ENCODE data around the gene GATB. TPM values are rescaled to one million over a fixed set of nuclear protein-coding genes. Genes with fewer than 3 reads are reported as not detected.

GATB gene
- total and polyA plus RNA-seq, 2 experiments from 2014 or later: 19.4 to 20.1 TPM

GRCh38 chr4:151797853-151798252, 37.0 kb upstream of the GATB start:
- H3K27ac ChIP-seq: no peak overlapping the region
- H3K36me3 ChIP-seq (replicated peaks; ENCODE audit: insufficient read depth, low read depth): no peaks in the 10 kb centered on the region
- no peaks in the 10 kb centered on the region for H3K4me1 ChIP-seq (ENCODE audit: insufficient read depth)
- H3K4me2 ChIP-seq: no peak overlapping the region
- no peaks in the 10 kb centered on the region for H3K27me3 ChIP-seq
- H4K20me1 ChIP-seq (ENCODE audit: insufficient read depth, poor library complexity, severe bottlenecking): no peaks in the 10 kb centered on the region
- no peaks in the 10 kb centered on the region for H3K79me2 ChIP-seq
- DNase-seq (ENCODE audit: low spot score): no peak
- no peak overlapping the region for H2AFZ ChIP-seq
- no peak overlapping the region for H3K4me3 ChIP-seq
- no peaks in the 10 kb centered on the region for H3K9me2 ChIP-seq (replicated peaks; ENCODE audit: insufficient read depth)
- TF ChIP-seq EZH2phosphoT487 (IDR thresholded peaks at IDR 0.05; ENCODE audit: low read depth, severe bottlenecking, unreplicated experiment) (no peak), CTCF (IDR thresholded peaks at IDR 0.05; ENCODE audit: poor library complexity) (no peak), EZH2 (IDR thresholded peaks at IDR 0.05; ENCODE audit: borderline replicate concordance) (no peak)
- H3K9me3 ChIP-seq (ENCODE audit: low read depth): no peaks in the 10 kb centered on the region

- Histone ChIP-seq H4K20me1 (ENCODE audit: insufficient read depth, poor library complexity, severe bottlenecking) (no peaks in the 10 kb centered on the region), H2AFZ (no peak overlapping the region), H3K27me3 (no peaks in the 10 kb centered on the region), H3K79me2 (no peaks in the 10 kb centered on the region), H3K4me2 (no peak overlapping the region), H3K27ac (no peak overlapping the region), H3K9me3 (ENCODE audit: low read depth) (no peaks in the 10 kb centered on the region), H3K4me3 (no peak overlapping the region), H3K4me1 (ENCODE audit: insufficient read depth) (no peaks in the 10 kb centered on the region), H3K36me3 (replicated peaks; ENCODE audit: insufficient read depth, low read depth) (no peaks in the 10 kb centered on the region), H3K9me2 (replicated peaks; ENCODE audit: insufficient read depth) (no peaks in the 10 kb centered on the region)
- TF ChIP-seq EZH2 (IDR thresholded peaks at IDR 0.05; ENCODE audit: borderline replicate concordance): no peak
- no peak for TF ChIP-seq CTCF (IDR thresholded peaks at IDR 0.05; ENCODE audit: poor library complexity)
- WGBS (ENCODE audit: low lambda C conversion rate, missing lambda C conversion rate): 67% methylated on average over 3 of the region's 3 CpGs
- no peak for DNase-seq (ENCODE audit: low spot score)
Observed at GRCh38 chr4:151797131-151797530, 36.3 kb upstream of the GATB start.

GRCh38 chr4:151796106-151796505, 35.3 kb upstream of the GATB start:
- no peak overlapping the region for H3K27ac ChIP-seq
- no peaks in the 10 kb centered on the region for H3K36me3 ChIP-seq (replicated peaks; ENCODE audit: insufficient read depth, low read depth)
- TF ChIP-seq EZH2phosphoT487 (IDR thresholded peaks at IDR 0.05; ENCODE audit: low read depth, severe bottlenecking, unreplicated experiment) (no peak), CTCF (IDR thresholded peaks at IDR 0.05; ENCODE audit: poor library complexity) (no peak), EZH2 (IDR thresholded peaks at IDR 0.05; ENCODE audit: borderline replicate concordance) (no peak)
- H3K4me1 ChIP-seq (ENCODE audit: insufficient read depth): no peaks in the 10 kb centered on the region
- DNase-seq (ENCODE audit: low spot score): no peak
- H4K20me1 ChIP-seq (ENCODE audit: insufficient read depth, poor library complexity, severe bottlenecking): no peaks in the 10 kb centered on the region
- H2AFZ ChIP-seq: no peak overlapping the region
- no peak overlapping the region for H3K4me2 ChIP-seq
- 79% methylated on average over 3 of the region's 3 CpGs for WGBS (ENCODE audit: low lambda C conversion rate, missing lambda C conversion rate)
- no peak overlapping the region for H3K4me3 ChIP-seq
- no peaks in the 10 kb centered on the region for H3K27me3 ChIP-seq
- H3K79me2 ChIP-seq: no peaks in the 10 kb centered on the region
- no peaks in the 10 kb centered on the region for H3K9me2 ChIP-seq (replicated peaks; ENCODE audit: insufficient read depth)
- H3K9me3 ChIP-seq (ENCODE audit: low read depth): no peaks in the 10 kb centered on the region

GRCh38 chr4:151792995-151793394, 32.2 kb upstream of the GATB start:
- 83% methylated on average over 4 of the region's 4 CpGs for WGBS (ENCODE audit: low lambda C conversion rate, missing lambda C conversion rate)
- TF ChIP-seq CTCF (IDR thresholded peaks at IDR 0.05; ENCODE audit: poor library complexity): no peak
- TF ChIP-seq EZH2phosphoT487 (IDR thresholded peaks at IDR 0.05; ENCODE audit: low read depth, severe bottlenecking, unreplicated experiment): no peak
- TF ChIP-seq EZH2 (IDR thresholded peaks at IDR 0.05; ENCODE audit: borderline replicate concordance): no peak
- H3K27ac ChIP-seq: no peak overlapping the region
- H3K27me3 ChIP-seq: no peaks in the 10 kb centered on the region
- no peak overlapping the region for H3K4me2 ChIP-seq
- no peaks in the 10 kb centered on the region for H4K20me1 ChIP-seq (ENCODE audit: insufficient read depth, poor library complexity, severe bottlenecking)
- no peaks in the 10 kb centered on the region for H3K79me2 ChIP-seq
- no peaks in the 10 kb centered on the region for H3K4me1 ChIP-seq (ENCODE audit: insufficient read depth)
- no peaks in the 10 kb centered on the region for H3K9me2 ChIP-seq (replicated peaks; ENCODE audit: insufficient read depth)
- no peak overlapping the region for H2AFZ ChIP-seq
- H3K4me3 ChIP-seq: no peak overlapping the region
- H3K9me3 ChIP-seq (ENCODE audit: low read depth): no peaks in the 10 kb centered on the region
- no peak for DNase-seq (ENCODE audit: low spot score)
- no peaks in the 10 kb centered on the region for H3K36me3 ChIP-seq (replicated peaks; ENCODE audit: insufficient read depth, low read depth)

Measured in hepatocyte (in vitro differentiated cells).